CD4-positive, alpha-beta T cell treated with Interferon alpha-2 for 1 hour (primary cell): ENCODE data around the gene SIPA1.

Experiments used
- DNase-seq, 2 donors: peaks; one replicate each; pipeline ENCODE4 v3.0.0-alpha.2; 2020 to 2022

Gene SIPA1

DNA sequence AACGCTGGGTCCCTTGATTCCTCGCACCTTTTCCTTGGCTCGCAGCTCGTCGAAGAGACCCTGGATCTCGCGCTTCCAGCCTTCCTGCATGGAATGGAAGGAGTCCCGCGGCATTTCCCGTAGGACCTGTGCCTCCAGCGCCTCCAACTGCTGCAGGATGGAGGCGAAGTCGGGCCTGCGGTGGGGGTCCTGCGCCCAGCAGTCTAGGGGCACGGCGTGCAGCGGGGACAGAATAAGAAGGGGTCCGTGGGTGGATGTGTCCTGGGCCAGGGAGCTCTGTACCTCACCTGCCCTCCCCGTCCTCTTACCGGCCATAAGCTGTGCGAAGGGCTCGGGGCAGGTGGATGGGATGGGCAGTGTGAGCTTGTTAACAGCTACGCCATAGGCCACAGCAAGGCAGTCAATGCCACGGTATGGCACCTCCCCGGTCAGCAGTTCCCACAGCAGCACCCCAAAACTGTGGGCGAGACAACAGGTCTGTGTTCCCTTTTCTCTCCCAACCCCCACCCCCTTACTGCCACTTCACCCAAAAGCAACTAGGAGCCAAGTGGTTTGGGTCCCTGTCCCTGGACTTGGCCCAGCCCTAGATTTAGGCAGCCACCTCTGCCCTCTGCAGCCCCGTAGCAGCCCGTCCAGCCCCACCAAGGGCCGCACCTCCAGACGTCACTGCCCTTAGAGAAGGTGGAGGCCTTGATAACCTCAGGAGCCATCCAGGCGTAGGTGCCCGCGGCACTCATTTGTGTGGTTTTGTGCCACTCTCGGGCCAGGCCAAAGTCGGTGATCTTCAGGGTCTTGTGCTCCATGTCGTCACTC lies 30.1 kb upstream of the SIPA1 start:
- no peak for DNase-seq

- DNase-seq, result no peak
Measured at GRCh38 chr11:65609229-65609628, 28.7 kb upstream of the SIPA1 start.

DNA sequence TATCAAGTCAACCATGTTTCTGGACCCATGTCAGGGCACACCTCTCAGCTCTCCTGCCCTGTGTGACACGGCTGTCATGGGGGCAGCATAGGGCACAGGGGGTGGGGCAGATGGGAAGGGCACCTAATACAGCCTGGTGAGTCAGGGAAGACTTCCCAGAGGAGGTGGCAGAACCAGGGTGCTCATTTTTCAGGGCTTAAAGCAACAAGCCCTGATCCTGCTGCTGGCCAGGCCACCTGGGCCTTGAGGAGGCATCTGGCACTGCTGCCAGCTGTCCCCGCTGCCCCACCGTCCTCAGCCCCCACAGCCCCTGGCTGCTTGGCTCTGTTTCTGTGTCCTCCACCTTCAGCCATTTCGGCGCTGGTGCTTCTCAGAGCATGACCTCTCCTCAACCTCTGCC lies 28.2 kb upstream of the SIPA1 start:
- no peak for DNase-seq

- no peak for DNase-seq
Measured at GRCh38 chr11:65610404-65610803, 27.5 kb upstream of the SIPA1 start.

GRCh38 chr11:65611028-65611757 lies 26.7 kb upstream of the SIPA1 start:
- peak in 1 of 2 donors; percentile 50 for DNase-seq

GRCh38 chr11:65611758-65612603 lies 25.9 kb upstream of the SIPA1 start:
- no peak for DNase-seq

DNA sequence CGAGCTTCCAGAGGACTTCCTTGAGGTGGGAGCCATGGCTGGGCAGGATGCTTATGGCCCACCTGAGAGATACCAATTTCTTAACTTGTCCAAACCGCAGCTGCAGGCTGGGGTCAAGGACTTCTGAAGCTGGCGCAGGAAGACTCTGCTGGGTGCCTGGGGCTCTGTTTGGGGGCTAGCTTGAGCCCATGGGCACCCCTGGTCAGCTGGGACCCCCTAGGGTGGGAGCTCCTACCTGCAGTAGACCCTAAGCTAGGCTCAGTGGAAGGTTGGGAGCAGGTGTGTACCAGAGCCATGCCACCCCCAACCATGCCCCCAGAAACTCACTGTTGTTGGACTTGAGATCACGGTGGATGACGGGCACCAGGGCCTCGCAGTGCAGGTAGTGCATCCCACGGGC lies 25.2 kb upstream of the SIPA1 start:
- DNase-seq, result no peak

DNA sequence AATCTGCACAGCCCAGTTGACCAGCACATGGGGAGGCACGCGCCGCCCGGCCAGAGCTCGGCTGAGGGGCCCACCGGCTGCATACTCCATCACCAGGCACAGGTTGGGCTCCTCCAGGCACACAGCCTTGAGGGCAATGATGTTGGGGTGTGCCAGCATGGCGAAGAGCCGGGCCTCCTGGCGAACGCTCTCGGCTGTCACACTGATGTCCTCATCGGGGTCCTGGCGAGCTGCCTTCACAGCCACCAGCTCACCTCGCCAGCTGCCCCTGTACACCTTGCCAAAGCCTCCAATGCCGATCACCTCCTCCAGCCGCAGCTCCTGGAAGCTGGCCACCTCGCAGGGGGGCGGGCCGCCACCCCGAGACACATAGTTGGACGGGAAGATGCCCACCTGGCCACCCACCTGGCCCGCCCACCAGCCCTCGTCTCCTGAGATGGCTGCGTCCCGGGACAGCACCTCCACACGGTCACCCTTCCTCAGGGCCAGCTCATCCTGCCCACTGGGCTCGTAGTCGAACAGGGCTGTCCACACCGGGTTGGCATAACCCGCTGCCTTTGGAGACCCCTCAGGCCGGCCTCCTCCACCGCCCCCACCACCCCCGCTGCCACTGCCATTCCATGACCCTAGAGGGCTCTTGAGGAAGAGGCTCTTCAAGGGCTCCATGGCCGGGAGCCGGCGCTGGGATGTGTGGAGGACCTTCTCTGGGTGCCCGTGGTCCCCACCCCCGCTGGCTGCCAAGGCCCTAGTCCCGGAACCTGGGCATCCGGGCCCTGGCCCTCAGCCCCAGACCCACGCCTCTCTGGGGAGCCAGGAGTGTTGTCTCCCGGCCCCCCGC lies 24.6 kb upstream of the SIPA1 start:
- DNase-seq, result no peak

DNA sequence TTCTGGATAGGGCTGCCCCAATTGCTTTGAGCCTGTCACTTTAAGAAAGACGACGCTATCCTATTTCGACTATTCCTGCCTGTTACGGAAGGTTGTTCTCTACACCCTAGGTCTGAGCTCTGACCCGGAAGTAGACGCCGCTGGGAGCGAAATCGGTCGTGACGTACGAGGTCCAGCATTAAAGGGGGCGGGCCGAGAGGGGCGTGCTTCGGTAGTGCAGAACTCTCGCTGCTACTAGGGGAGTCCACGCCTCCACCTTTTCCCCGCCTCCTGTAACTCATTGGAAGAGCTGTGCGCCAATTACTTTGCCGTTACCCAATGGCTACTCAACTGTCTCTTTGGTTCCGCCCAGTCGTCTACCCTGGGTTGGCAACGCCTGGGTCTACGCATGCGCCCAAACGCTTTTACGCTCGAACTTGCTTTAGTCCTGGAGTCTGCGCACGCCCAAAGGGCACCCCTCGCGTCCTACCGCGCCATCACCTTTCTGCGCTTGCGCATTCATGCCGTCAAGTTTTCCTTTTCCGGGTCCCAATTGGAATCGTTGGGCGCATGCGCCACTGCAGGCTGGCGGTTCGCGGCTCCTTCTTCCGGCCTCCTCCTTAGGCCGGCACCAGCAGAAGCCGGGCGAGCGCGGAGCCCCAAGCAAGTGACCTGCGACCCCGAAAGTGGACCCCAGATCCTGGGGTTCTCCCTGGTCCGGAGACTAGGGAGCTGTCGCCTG lies 22.5 kb upstream of the SIPA1 start, which contains the start of gene PCNX3:
PCNX3 (plus strand) TSS at position 548 of the 721 bp plus-strand sequence. CDS start 536 bp downstream, outside the sequence.
- DNase-seq, result peak; percentile 100

- peak in 1 of 2 donors; percentile 28 for DNase-seq
Measured at GRCh38 chr11:65615950-65616574, 21.8 kb upstream of the SIPA1 start.

DNA sequence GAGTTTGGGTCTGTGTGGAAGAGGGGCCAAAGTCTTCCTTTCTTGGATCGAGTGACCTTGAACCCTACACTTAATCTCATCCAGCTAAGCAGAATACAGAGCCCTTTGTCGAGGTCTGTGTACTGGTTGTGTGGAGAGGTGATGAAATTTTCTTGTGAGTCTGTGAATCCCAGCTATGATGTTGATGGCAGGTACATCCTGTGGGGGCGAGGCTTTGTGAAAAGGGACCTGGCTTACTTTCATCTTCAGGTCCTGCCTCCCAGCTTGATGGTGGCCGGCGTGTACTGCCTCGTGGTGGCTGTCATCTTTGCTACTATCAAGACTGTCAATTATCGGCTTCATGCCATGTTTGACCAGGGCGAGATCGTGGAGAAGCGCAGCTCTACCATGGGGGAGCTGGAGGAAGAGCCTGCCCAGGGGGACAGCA lies 21.3 kb upstream of the SIPA1 start:
- peak in 1 of 2 donors; percentile 30 for DNase-seq

- no peak for DNase-seq
Measured at GRCh38 chr11:65617136-65617850, 20.6 kb upstream of the SIPA1 start.

DNA sequence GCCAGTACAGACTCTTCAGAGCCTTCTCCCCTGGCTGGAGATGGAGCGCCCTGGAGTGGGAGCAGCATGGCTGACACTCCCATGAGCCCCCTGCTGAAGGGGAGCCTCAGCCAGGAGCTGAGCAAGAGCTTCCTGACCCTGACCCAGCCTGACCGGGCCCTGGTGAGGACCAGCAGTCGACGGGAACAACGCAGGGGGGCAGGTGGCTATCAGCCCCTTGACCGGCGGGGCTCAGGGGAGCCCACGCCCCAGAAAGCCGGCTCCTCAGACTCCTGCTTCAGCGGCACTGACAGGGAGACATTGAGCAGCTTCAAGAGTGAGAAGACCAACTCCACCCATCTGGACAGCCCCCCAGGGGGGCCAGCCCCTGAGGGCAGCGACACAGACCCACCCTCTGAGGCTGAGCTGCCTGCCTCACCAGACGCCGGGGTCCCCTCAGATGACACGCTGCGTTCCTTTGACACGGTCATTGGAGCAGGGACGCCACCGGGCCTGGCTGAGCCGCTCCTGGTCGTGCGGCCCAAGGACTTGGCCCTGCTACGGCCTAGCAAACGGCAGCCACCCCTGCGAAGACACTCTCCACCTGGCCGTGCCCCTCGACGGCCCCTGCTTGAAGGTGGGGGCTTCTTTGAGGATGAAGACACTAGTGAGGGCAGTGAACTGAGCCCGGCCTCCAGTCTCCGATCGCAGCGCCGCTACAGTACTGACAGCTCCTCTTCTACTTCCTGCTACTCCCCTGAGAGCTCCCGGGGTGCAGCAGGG lies 19.7 kb upstream of the SIPA1 start:
- DNase-seq, result no peak

GRCh38 chr11:65618763-65619162 lies 19.1 kb upstream of the SIPA1 start:
- no peak for DNase-seq

GRCh38 chr11:65619281-65619928 lies 18.5 kb upstream of the SIPA1 start:
- DNase-seq, result no peak

- DNase-seq, result no peak
Measured at GRCh38 chr11:65620666-65621065, 17.2 kb upstream of the SIPA1 start.

GRCh38 chr11:65621460-65621859 lies 16.4 kb upstream of the SIPA1 start:
- no peak for DNase-seq

DNA sequence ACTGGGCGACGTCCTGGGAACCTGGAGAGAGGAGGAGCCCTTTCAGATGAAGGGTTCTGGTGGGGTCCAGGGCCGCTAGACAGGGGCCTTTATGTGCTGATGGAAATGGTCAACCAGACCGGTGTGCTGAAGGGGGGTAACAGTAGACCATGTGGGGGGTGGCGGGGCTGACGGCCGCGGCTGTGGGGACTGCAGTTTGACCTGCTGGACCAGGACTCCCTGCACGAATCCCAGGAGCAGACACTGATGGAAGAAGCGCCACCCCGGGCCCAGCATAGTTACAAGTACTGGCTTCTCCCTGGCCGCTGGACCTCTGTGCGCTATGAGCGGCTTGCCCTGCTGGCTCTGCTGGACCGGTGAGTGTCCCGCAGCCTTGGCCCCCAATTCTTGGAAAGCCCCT lies 15.9 kb upstream of the SIPA1 start:
- DNase-seq, result no peak

GRCh38 chr11:65623177-65623576 lies 14.7 kb upstream of the SIPA1 start:
- DNase-seq, result no peak
